HEK293 (cell line): ENCODE measurements around the gene FRMD6.
A peak's percentile ranks its signal among the peaks of the same experiment; 100 is the strongest.

ENCODE experiments used
- CTCF ChIA-PET: fragments of 350-600 bp; formaldehyde crosslinking; extraction: SDS; loops from one replicate; lab custom pipeline; 2021; ENCODE audit warnings: antibody characterized with exemption; lab: Yijun Ruan, JAX
- POLR2A ChIA-PET: fragments of 300-600 bp; formaldehyde crosslinking; extraction: SDS; loops from one replicate; lab custom pipeline; 2020; ENCODE audit warnings: antibody characterized with exemption, inconsistent platforms; lab: Yijun Ruan, JAX
- H3K27ac ChIP-seq: fragments of 200-500 bp; sonication (Bioruptor generic); 2 replicates; pipeline ENCODE4 v1.5.1; 2014; ENCODE audit warnings: low read depth, low read length, control low read depth, inconsistent platforms; ENCODE audit errors: extremely low read depth
- H3K36me3 ChIP-seq, 2 experiments: fragments of 200-500 bp in 1 of 2; sonication (Bioruptor generic) in 1 of 2; 1 replicate in 1 of 2; 2 replicates in 1 of 2; pipeline ENCODE4 v1.5.1; 2014 to 2017; ENCODE audit warnings: inconsistent platforms in 2 of 2, low read length in 2 of 2; ENCODE audit not compliant: control insufficient read depth in 2 of 2, insufficient read depth in 1 of 2
- H3K4me1 ChIP-seq: fragments of 200-500 bp; sonication (Bioruptor generic); 2 replicates; pipeline ENCODE4 v1.5.1; 2014; ENCODE audit warnings: mild to moderate bottlenecking, low read length, inconsistent platforms; ENCODE audit not compliant: control insufficient read depth, insufficient read depth
- H3K4me3 ChIP-seq: 2 replicates; pipeline ENCODE4 v1.5.1; 2011; ENCODE audit warnings: low read depth, mild to moderate bottlenecking, control low read depth, low read length, moderate library complexity
- H3K9me3 ChIP-seq: fragments of 200-500 bp; sonication (Bioruptor generic); 2 replicates; pipeline ENCODE4 v1.5.1; 2014; ENCODE audit warnings: low read depth, low read length, inconsistent platforms; ENCODE audit not compliant: control insufficient read depth, insufficient read depth
- BCL11B ChIP-seq: fragments of 450-650 bp; formaldehyde crosslinking; IDR thresholded peaks from 2 replicates; pipeline ENCODE4 v1.5.1; 2016; ENCODE audit warnings: low read depth, missing biosample characterization, missing genetic modification characterization
- EGR2 ChIP-seq: fragments of 450-650 bp; formaldehyde crosslinking; IDR thresholded peaks from 2 replicates; pipeline ENCODE4 v1.5.1; 2016; ENCODE audit warnings: low read depth, missing biosample characterization, missing genetic modification characterization
- GLIS1 ChIP-seq: fragments of 450-650 bp; formaldehyde crosslinking; IDR thresholded peaks from 2 replicates; pipeline ENCODE4 v1.5.1; 2016; ENCODE audit warnings: missing biosample characterization, missing genetic modification characterization
- KLF8 ChIP-seq: fragments of 450-650 bp; formaldehyde crosslinking; IDR thresholded peaks from 2 replicates; pipeline ENCODE4 v1.5.1; 2016; ENCODE audit warnings: missing biosample characterization, missing genetic modification characterization
- KLF9 ChIP-seq: fragments of 450-650 bp; formaldehyde crosslinking; IDR thresholded peaks from 2 replicates; pipeline ENCODE4 v1.5.1; 2016; ENCODE audit warnings: missing biosample characterization, missing genetic modification characterization, low read depth
- PATZ1 ChIP-seq: fragments of 450-650 bp; formaldehyde crosslinking; IDR thresholded peaks from 2 replicates; pipeline ENCODE4 v1.5.1; 2016; ENCODE audit warnings: missing biosample characterization, missing genetic modification characterization
- REST ChIP-seq: fragments of 450-650 bp; formaldehyde crosslinking; IDR thresholded peaks from 2 replicates; pipeline ENCODE4 v1.5.1; 2016; ENCODE audit warnings: missing biosample characterization, missing genetic modification characterization
- SCRT2 ChIP-seq: fragments of 450-650 bp; formaldehyde crosslinking; IDR thresholded peaks from 2 replicates; pipeline ENCODE4 v1.5.1; 2016; ENCODE audit warnings: missing biosample characterization, missing genetic modification characterization
- SP2 ChIP-seq: fragments of 450-650 bp; formaldehyde crosslinking; IDR thresholded peaks from 2 replicates; pipeline ENCODE4 v1.5.1; 2016; ENCODE audit warnings: missing biosample characterization, missing genetic modification characterization
- SP3 ChIP-seq: fragments of 450-650 bp; formaldehyde crosslinking; IDR thresholded peaks from 2 replicates; pipeline ENCODE4 v1.5.1; 2016; ENCODE audit warnings: missing biosample characterization, missing genetic modification characterization
- ZBTB20 ChIP-seq: fragments of 450-650 bp; formaldehyde crosslinking; IDR thresholded peaks from 2 replicates; pipeline ENCODE4 v1.5.1; 2016; ENCODE audit warnings: missing biosample characterization, missing genetic modification characterization
- ZBTB8A ChIP-seq: fragments of 450-650 bp; formaldehyde crosslinking; IDR thresholded peaks from 2 replicates; pipeline ENCODE4 v1.5.1; 2016; ENCODE audit warnings: missing biosample characterization, missing genetic modification characterization
- ZFHX2 ChIP-seq: fragments of 450-650 bp; formaldehyde crosslinking; conservative IDR thresholded peaks from 2 replicates; pipeline ENCODE4 v1.5.1; 2016; ENCODE audit warnings: missing biosample characterization, missing genetic modification characterization
- ZFP37 ChIP-seq: fragments of 450-650 bp; formaldehyde crosslinking; IDR thresholded peaks from 2 replicates; pipeline ENCODE4 v1.5.1; 2016; ENCODE audit warnings: missing biosample characterization, missing genetic modification characterization
- ZNF266 ChIP-seq: fragments of 450-650 bp; formaldehyde crosslinking; IDR thresholded peaks from 2 replicates; pipeline ENCODE4 v1.5.1; 2016; ENCODE audit warnings: missing biosample characterization, missing genetic modification characterization, low read depth
- ZNF335 ChIP-seq: fragments of 450-650 bp; formaldehyde crosslinking; conservative IDR thresholded peaks from 2 replicates; pipeline ENCODE4 v1.5.1; 2016; ENCODE audit warnings: missing biosample characterization, missing genetic modification characterization
- ZNF341 ChIP-seq: fragments of 450-650 bp; formaldehyde crosslinking; IDR thresholded peaks from 2 replicates; pipeline ENCODE4; 2016; ENCODE audit warnings: low read depth, missing biosample characterization, missing genetic modification characterization
- ZNF391 ChIP-seq: fragments of 450-650 bp; formaldehyde crosslinking; IDR thresholded peaks from 2 replicates; pipeline ENCODE4 v1.5.1; 2016; ENCODE audit warnings: low read depth, missing biosample characterization, missing genetic modification characterization, borderline replicate concordance
- ZNF423 ChIP-seq: fragments of 450-650 bp; formaldehyde crosslinking; IDR thresholded peaks from 2 replicates; pipeline ENCODE4 v1.5.1; 2016; ENCODE audit warnings: missing biosample characterization, missing genetic modification characterization
- ZNF660 ChIP-seq: fragments of 450-650 bp; IDR thresholded peaks from 2 replicates; pipeline ENCODE4 v1.5.1; 2018; ENCODE audit warnings: missing biosample characterization, mild to moderate bottlenecking, missing genetic modification characterization
- ZNF76 ChIP-seq: fragments of 450-650 bp; formaldehyde crosslinking; IDR thresholded peaks from 2 replicates; pipeline ENCODE4; 2016; ENCODE audit warnings: low read depth, missing biosample characterization, missing genetic modification characterization, borderline replicate concordance
- ZNF768 ChIP-seq: fragments of 450-650 bp; formaldehyde crosslinking; IDR thresholded peaks from 2 replicates; pipeline ENCODE4 v1.5.1; 2018; ENCODE audit warnings: missing biosample characterization, mild to moderate bottlenecking, missing genetic modification characterization
- TF ChIP-seq, protein P1 (sequence below): fragments of 450-650 bp; formaldehyde crosslinking; IDR thresholded peaks from 2 replicates; pipeline ENCODE4 v1.5.1; 2017; ENCODE audit warnings: missing biosample characterization, missing genetic modification characterization
- TF ChIP-seq, protein P2 (sequence below): fragments of 450-650 bp; formaldehyde crosslinking; optimal IDR thresholded peaks from 2 replicates; pipeline ENCODE3; 2016; ENCODE audit warnings: missing biosample characterization, mild to moderate bottlenecking, missing genetic modification characterization
- TF ChIP-seq, protein P3 (sequence below): fragments of 450-650 bp; formaldehyde crosslinking; IDR thresholded peaks from 2 replicates; pipeline ENCODE4 v1.5.1; 2017; ENCODE audit warnings: missing biosample characterization, missing genetic modification characterization

The FRMD6 gene

GRCh38 chr14:51652168-51653078 lies 713 bp downstream of the FRMD6 start:
- H3K9me3 ChIP-seq = no peaks in the 10 kb centered on the region
- POLR2A ChIA-PET = interaction anchor here (0.6 to 1.8 kb wide), 16 partner anchors 13 to 814 kb away, joined by 3 to 10 read pairs (median 3); partner anchors contain the start of gene GNG2
- H3K36me3 ChIP-seq = no peaks in the 10 kb centered on the region
- peak overlapping the region; percentile 95 for H3K4me3 ChIP-seq
- H3K4me1 ChIP-seq = peaks cover 27% of the 10 kb centered on the region
- peak overlapping the region; percentile 98 for H3K27ac ChIP-seq
- CTCF ChIA-PET = interaction anchor here (0.6 to 3.2 kb wide), 19 partner anchors 12 to 525 kb away, joined by 3 to 19 read pairs (median 3); no protein-coding TSS in a partner anchor
- TF ChIP-seq REST (tag by site-specific recombination) (no peak), ZBTB20 (tag by site-specific recombination) (peak; percentile 68), ZNF266 (no peak), EGR2 (tag by site-specific recombination) (peak; percentile 53; the same call in 1 of the 2 replicates), SP3 (tag by site-specific recombination) (0 out of 2 replicates have a peak, but pooled peaks have one; percentile 2), ZNF335 (tag by site-specific recombination) (peak; percentile 80), ZNF391 (tag by site-specific recombination) (no peak), BCL11B (no peak), PATZ1 (tag by site-specific recombination) (peak; percentile 35; the same call in 1 of the 2 replicates), ZFP37 (tag by site-specific recombination) (no peak), ZNF768 (no peak), GLIS1 (peak; percentile 15; the same call in 1 of the 2 replicates), SCRT2 (tag by site-specific recombination) (0 out of 2 replicates have a peak, but pooled peaks have one; percentile 21), ZNF423 (tag by site-specific recombination) (peak; percentile 55; the same call in 1 of the 2 replicates), ZNF341 (tag by site-specific recombination) (0 out of 2 replicates have a peak, but pooled peaks have one; percentile 23), ZBTB8A (tag by site-specific recombination) (peak; percentile 87), KLF9 (peak; percentile 69; the same call in 1 of the 2 replicates), SP2 (tag by site-specific recombination) (peak; percentile 56), ZFHX2 (tag by site-specific recombination) (peak; percentile 78), ZNF660 (tag by site-specific recombination) (0 out of 2 replicates have a peak, but pooled peaks have one; percentile 6), ZNF76 (tag by site-specific recombination) (peak; percentile 22; the same call in 1 of the 2 replicates), KLF8 (0 out of 2 replicates have a peak, but pooled peaks have one; percentile 73)
- TF ChIP-seq, protein P1, sequence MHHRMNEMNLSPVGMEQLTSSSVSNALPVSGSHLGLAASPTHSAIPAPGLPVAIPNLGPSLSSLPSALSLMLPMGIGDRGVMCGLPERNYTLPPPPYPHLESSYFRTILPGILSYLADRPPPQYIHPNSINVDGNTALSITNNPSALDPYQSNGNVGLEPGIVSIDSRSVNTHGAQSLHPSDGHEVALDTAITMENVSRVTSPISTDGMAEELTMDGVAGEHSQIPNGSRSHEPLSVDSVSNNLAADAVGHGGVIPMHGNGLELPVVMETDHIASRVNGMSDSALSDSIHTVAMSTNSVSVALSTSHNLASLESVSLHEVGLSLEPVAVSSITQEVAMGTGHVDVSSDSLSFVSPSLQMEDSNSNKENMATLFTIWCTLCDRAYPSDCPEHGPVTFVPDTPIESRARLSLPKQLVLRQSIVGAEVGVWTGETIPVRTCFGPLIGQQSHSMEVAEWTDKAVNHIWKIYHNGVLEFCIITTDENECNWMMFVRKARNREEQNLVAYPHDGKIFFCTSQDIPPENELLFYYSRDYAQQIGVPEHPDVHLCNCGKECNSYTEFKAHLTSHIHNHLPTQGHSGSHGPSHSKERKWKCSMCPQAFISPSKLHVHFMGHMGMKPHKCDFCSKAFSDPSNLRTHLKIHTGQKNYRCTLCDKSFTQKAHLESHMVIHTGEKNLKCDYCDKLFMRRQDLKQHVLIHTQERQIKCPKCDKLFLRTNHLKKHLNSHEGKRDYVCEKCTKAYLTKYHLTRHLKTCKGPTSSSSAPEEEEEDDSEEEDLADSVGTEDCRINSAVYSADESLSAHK (tag by site-specific recombination) = no peak
- TF ChIP-seq, protein P2, sequence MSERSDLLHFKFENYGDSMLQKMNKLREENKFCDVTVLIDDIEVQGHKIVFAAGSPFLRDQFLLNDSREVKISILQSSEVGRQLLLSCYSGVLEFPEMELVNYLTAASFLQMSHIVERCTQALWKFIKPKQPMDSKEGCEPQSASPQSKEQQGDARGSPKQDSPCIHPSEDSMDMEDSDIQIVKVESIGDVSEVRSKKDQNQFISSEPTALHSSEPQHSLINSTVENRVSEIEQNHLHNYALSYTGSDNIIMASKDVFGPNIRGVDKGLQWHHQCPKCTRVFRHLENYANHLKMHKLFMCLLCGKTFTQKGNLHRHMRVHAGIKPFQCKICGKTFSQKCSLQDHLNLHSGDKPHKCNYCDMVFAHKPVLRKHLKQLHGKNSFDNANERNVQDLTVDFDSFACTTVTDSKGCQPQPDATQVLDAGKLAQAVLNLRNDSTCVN (tag by site-specific recombination) = peak; percentile 90
- TF ChIP-seq, protein P3, sequence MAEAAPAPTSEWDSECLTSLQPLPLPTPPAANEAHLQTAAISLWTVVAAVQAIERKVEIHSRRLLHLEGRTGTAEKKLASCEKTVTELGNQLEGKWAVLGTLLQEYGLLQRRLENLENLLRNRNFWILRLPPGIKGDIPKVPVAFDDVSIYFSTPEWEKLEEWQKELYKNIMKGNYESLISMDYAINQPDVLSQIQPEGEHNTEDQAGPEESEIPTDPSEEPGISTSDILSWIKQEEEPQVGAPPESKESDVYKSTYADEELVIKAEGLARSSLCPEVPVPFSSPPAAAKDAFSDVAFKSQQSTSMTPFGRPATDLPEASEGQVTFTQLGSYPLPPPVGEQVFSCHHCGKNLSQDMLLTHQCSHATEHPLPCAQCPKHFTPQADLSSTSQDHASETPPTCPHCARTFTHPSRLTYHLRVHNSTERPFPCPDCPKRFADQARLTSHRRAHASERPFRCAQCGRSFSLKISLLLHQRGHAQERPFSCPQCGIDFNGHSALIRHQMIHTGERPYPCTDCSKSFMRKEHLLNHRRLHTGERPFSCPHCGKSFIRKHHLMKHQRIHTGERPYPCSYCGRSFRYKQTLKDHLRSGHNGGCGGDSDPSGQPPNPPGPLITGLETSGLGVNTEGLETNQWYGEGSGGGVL (tag by site-specific recombination) = peak; percentile 35; the same call in 1 of the 2 replicates
